A549 (cell line): ENCODE results near the gene UBQLN3. TPM values are rescaled to one million over a fixed set of nuclear protein-coding genes. Genes with fewer than 3 reads are reported as not detected.

Experiments used
- ATAC-seq, 2 experiments: fragments of 200-7000 bp in 1 of 2; fragments of >200 bp in 1 of 2; cut with Nextera tagmentation in 1 of 2; cut with Tn5 transposase in 1 of 2; 3 replicates each; pipeline versions ENCODE4 v1.8.0 to v1.9.1; 2018 to 2020; ENCODE audit warnings: mild to moderate bottlenecking in 1 of 2, moderate library complexity in 1 of 2
- CTCF ChIA-PET: fragments of 300-600 bp; sonication (Branson Sonifier 250); formaldehyde crosslinking; extraction: SDS; loops from one replicate; lab custom pipeline; 2021; ENCODE audit warnings: antibody characterized with exemption, inconsistent platforms; lab: Yijun Ruan, JAX
- POLR2A ChIA-PET: fragments of 350-600 bp; formaldehyde crosslinking; extraction: SDS; loops from one replicate; lab custom pipeline; 2021; ENCODE audit warnings: antibody characterized with exemption, inconsistent platforms; lab: Yijun Ruan, JAX
- DNase-seq, 2 experiments: peaks; one replicate each; pipeline versions ENCODE4 v3.0.0 to v3.0.0-alpha.2; 2011 to 2016; ENCODE audit warnings: low read depth in 1 of 2, low spot score in 1 of 2
- FAIRE-seq: peaks from 2 replicates; lab custom pipeline; 2011; peaks lifted over from hg19 to GRCh38; lab: Jason Lieb, UNC
- H3K27ac ChIP-seq, 2 experiments: fragments of >200 bp; sonication (Bioruptor Twin); formaldehyde crosslinking; 3 replicates each; pipeline ENCODE4 v1.5.1; 2016 to 2017
- H3K4me1 ChIP-seq: fragments of >200 bp; sonication (Bioruptor Twin); formaldehyde crosslinking; 3 replicates; pipeline ENCODE4 v1.6.1; 2016
- H3K4me2 ChIP-seq: fragments of >200 bp; sonication (Bioruptor Twin); formaldehyde crosslinking; 3 replicates; pipeline ENCODE4 v1.6.1; 2016
- H3K4me3 ChIP-seq: fragments of >200 bp; sonication (Bioruptor Twin); formaldehyde crosslinking; 3 replicates; pipeline ENCODE4 v1.5.1; 2016
- H3K9me3 ChIP-seq: fragments of >200 bp; sonication (Bioruptor Twin); formaldehyde crosslinking; 3 replicates; pipeline ENCODE4 v1.6.1; 2016
- CBX8 ChIP-seq: fragments of 200-600 bp; sonication (generic); IDR thresholded peaks from 2 replicates; pipeline ENCODE4 v1.6.1; 2016
- CEBPB ChIP-seq, 2 experiments: fragments of >200 bp in 1 of 2; sonication (Bioruptor Twin) in 1 of 2; formaldehyde crosslinking in 1 of 2; IDR thresholded peaks; 2 replicates each; pipeline ENCODE4 v1.6.1; 2012 to 2016
- CHD2 ChIP-seq: fragments of 150-350 bp; IDR thresholded peaks from 2 replicates; pipeline ENCODE4 v1.6.1; 2014; ENCODE audit warnings: low read length; ENCODE audit not compliant: partially characterized antibody
- CHD4 ChIP-seq: fragments of 200-600 bp; sonication (generic); IDR thresholded peaks from 2 replicates; pipeline ENCODE4 v1.6.1; 2016; ENCODE audit warnings: antibody characterized with exemption, mild to moderate bottlenecking, borderline replicate concordance
- E2F6 ChIP-seq: IDR thresholded peaks from 2 replicates; pipeline ENCODE4 v1.6.1; 2012; ENCODE audit warnings: low read depth, borderline replicate concordance
- EHF ChIP-seq: fragments of 250-450 bp; sonication (Bioruptor Pico); IDR thresholded peaks from 2 replicates; pipeline ENCODE4 v1.5.0; 2020; ENCODE audit warnings: mild to moderate bottlenecking
- EP300 ChIP-seq, 2 experiments: fragments of >200 bp; sonication (Bioruptor Twin); formaldehyde crosslinking; IDR thresholded peaks; 2 replicates in 1 of 2; 3 replicates in 1 of 2; pipeline ENCODE4 v1.6.1; 2016 to 2017
- ESRRA ChIP-seq: fragments of 150-350 bp; IDR thresholded peaks from 2 replicates; pipeline ENCODE4 v1.6.1; 2014; ENCODE audit warnings: mild to moderate bottlenecking, low read length, borderline replicate concordance
- FOSL2 ChIP-seq, 2 experiments: fragments of 450-650 bp in 1 of 2; fragments of >200 bp in 1 of 2; sonication (Bioruptor Twin) in 1 of 2; formaldehyde crosslinking; IDR thresholded peaks; 2 replicates each; pipeline versions ENCODE4 v1.5.0 to v1.6.1; 2016 to 2020; ENCODE audit warnings: mild to moderate bottlenecking in 1 of 2, moderate library complexity in 1 of 2
- GATA3 ChIP-seq: IDR thresholded peaks from 2 replicates; pipeline ENCODE4 v1.6.1; 2012; ENCODE audit warnings: borderline replicate concordance
- HDAC2 ChIP-seq: fragments of 200-600 bp; sonication (generic); IDR thresholded peaks from 2 replicates; pipeline ENCODE4 v1.6.1; 2016
- HOXA7 ChIP-seq: fragments of 250-450 bp; sonication (Bioruptor Pico); IDR thresholded peaks from 2 replicates; pipeline ENCODE4 v1.5.0; 2020; ENCODE audit warnings: mild to moderate bottlenecking, moderate library complexity
- HOXB13 ChIP-seq: fragments of 250-450 bp; sonication (Bioruptor Pico); IDR thresholded peaks from 2 replicates; pipeline ENCODE4 v1.5.0; 2020; ENCODE audit warnings: low read depth, mild to moderate bottlenecking, moderate library complexity
- JUNB ChIP-seq: fragments of >200 bp; sonication (Bioruptor Twin); formaldehyde crosslinking; IDR thresholded peaks from 2 replicates; pipeline ENCODE4 v1.6.1; 2016
- KDM5A ChIP-seq: fragments of 200-600 bp; sonication (generic); IDR thresholded peaks from 2 replicates; pipeline ENCODE4 v1.6.1; 2016; ENCODE audit warnings: antibody characterized with exemption, mild to moderate bottlenecking
- MAZ ChIP-seq: fragments of 150-350 bp; IDR thresholded peaks from 2 replicates; pipeline ENCODE4 v1.6.1; 2014; ENCODE audit warnings: antibody characterized with exemption, low read depth, low read length, borderline replicate concordance
- MYC ChIP-seq: IDR thresholded peaks from 2 replicates; pipeline ENCODE4 v1.6.1; 2012; ENCODE audit warnings: mild to moderate bottlenecking, inconsistent platforms, low read length, improper control_type of control experiment, borderline replicate concordance
- PBX3 ChIP-seq: IDR thresholded peaks from 2 replicates; pipeline ENCODE4 v1.6.1; 2012
- PHF8 ChIP-seq: fragments of 200-600 bp; sonication (generic); IDR thresholded peaks from 2 replicates; pipeline ENCODE4 v1.6.1; 2016; ENCODE audit warnings: low read depth, mild to moderate bottlenecking, antibody characterized with exemption, moderate library complexity, borderline replicate concordance
- POLR2AphosphoS2 ChIP-seq: conservative IDR thresholded peaks from 2 replicates; pipeline ENCODE4 v1.6.1; 2012; ENCODE audit warnings: low read length, improper control_type of control experiment, inconsistent platforms
- SMC3 ChIP-seq: fragments of >200 bp; sonication (Bioruptor Twin); formaldehyde crosslinking; IDR thresholded peaks from 3 replicates; pipeline ENCODE4 v1.6.1; 2018; ENCODE audit warnings: inconsistent platforms
- TFCP2L1 ChIP-seq: fragments of 250-450 bp; sonication (Bioruptor Pico); IDR thresholded peaks from 2 replicates; pipeline ENCODE4 v1.5.0; 2021; ENCODE audit warnings: mild to moderate bottlenecking
- TP53 ChIP-seq: fragments of 250-450 bp; sonication (Bioruptor Pico); IDR thresholded peaks from 2 replicates; pipeline ENCODE4 v1.5.0; 2021; ENCODE audit warnings: mild to moderate bottlenecking, moderate library complexity
- ZSCAN20 ChIP-seq: fragments of 250-450 bp; sonication (Bioruptor Pico); IDR thresholded peaks from 2 replicates; pipeline ENCODE4 v1.8.0; 2022; ENCODE audit warnings: mild to moderate bottlenecking, moderate library complexity
- WGBS: methylation state at CpG from one replicate; pipeline ENCODE4 v1.1.6; 2017; ENCODE audit errors: missing lambda C conversion rate; 5-methylcytosine and 5-hydroxymethylcytosine counted together
- polyA plus RNA-seq, 4 experiments: library from polyadenylated mRNA; depleted of rRNA in 3 of 4; stranded (reverse); fragments of >200 nt; fragmentation: RNase III in 1 of 4; extraction: RNeasy Plus Mini Kit Qiagen cat#74134 plus additional on column Dnase treatment in 1 of 4; gene quantifications; 2 replicates in 3 of 4; 3 replicates in 1 of 4; pipeline ENCODE4 v1.2.3, GENCODE V29; 2011 to 2017
- TF ChIP-seq, protein P1 (sequence below): fragments of >200 bp; sonication (Bioruptor Twin); formaldehyde crosslinking; IDR thresholded peaks from 2 replicates; pipeline ENCODE4 v1.6.1; 2016
- TF ChIP-seq, protein P2 (sequence below): fragments of >200 bp; sonication (Bioruptor Twin); formaldehyde crosslinking; IDR thresholded peaks from 3 replicates; pipeline ENCODE4 v1.6.1; 2016
- TF ChIP-seq, protein P3 (sequence below): fragments of 150-350 bp; IDR thresholded peaks from 2 replicates; pipeline ENCODE4 v1.6.1; 2014; ENCODE audit warnings: low read depth, mild to moderate bottlenecking, low read length

The UBQLN3 gene
- polyA plus RNA-seq, 2 of the 4 experiments (the other 2 are of a cell fraction) = not detected

DNA sequence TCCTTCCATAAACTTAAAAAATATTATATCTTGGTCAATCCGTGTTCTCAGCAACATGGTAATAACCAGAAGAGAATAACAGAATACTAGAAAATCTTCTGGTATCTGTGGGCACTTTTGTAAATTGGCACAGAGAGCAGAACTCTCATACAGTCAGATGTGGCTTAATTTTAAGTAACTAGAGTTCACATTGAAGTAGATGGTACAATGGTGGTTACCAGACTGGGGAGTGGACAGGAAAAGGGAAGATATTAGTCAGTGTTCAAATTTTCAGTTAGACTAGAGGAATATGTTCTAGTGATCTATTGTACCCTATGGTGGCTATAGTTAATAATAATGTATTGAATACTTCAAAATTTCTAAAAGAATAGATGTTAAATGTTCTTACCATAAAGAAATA is 31.7 kb upstream of the UBQLN3 start (continued):
- TF ChIP-seq SMC3 = no peak

- H3K4me3 ChIP-seq = no peak overlapping the region
- no peaks in the 10 kb centered on the region for H3K4me1 ChIP-seq
- peaks cover 4% of the 10 kb centered on the region; the same call in 1 of the 3 replicates for H3K9me3 ChIP-seq
- ChIA-PET POLR2A (no interaction called here), CTCF (no interaction called here)
- no peak overlapping the region for H3K27ac ChIP-seq
- H3K4me2 ChIP-seq = no peak overlapping the region
- FAIRE-seq = no peak
- no peak for TF ChIP-seq KDM5A
- no peak for TF ChIP-seq MAZ
- no peak for TF ChIP-seq POLR2AphosphoS2
- no peak for TF ChIP-seq EP300 (IDR thresholded peaks at IDR 0.05)
- TF ChIP-seq CBX8 = no peak
- TF ChIP-seq E2F6 = no peak
- no peak for TF ChIP-seq ESRRA
- no peak for TF ChIP-seq TP53 (CRISPR knock-in tag)
- TF ChIP-seq PBX3 = no peak
- TF ChIP-seq, protein P1, sequence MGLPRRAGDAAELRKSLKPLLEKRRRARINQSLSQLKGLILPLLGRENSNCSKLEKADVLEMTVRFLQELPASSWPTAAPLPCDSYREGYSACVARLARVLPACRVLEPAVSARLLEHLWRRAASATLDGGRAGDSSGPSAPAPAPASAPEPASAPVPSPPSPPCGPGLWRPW = no peak
- TF ChIP-seq TFCP2L1 (CRISPR knock-in tag) = no peak
- TF ChIP-seq HOXB13 (CRISPR knock-in tag) = no peak
- TF ChIP-seq EHF (CRISPR knock-in tag) = no peak
- TF ChIP-seq HDAC2 = no peak
- TF ChIP-seq CHD4 = no peak
- no peak for ATAC-seq
- DNase-seq = no peak
These were observed 26.7 kb upstream of the UBQLN3 start for GRCh38 chr11:5536482-5536881.

DNA sequence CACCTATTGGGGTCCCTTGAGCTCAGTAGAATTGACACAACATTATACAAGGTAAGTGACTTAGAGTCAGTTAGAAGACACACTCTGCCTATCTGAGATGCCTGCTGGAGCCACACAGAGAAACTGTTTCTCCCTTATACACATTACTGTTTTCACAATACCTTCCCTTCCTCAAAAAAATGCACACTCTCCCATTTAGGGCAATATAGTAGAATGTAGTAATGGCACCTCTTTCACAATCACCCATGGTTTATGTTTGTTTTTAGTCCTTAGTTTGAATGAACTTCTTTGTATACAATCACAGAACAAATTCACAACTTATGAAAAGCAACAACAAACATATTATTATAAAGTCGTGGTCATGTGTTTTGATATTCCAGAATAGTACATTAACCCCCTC is 24.3 kb upstream of the UBQLN3 start:
- DNase-seq (no peak), FAIRE-seq (no peak), ATAC-seq (no peak)
- Histone ChIP-seq H3K4me3 (no peak overlapping the region), H3K27ac (no peak overlapping the region), H3K9me3 (peaks cover 4% of the 10 kb centered on the region; the same call in 1 of the 3 replicates), H3K4me2 (no peak overlapping the region), H3K4me1 (no peaks in the 10 kb centered on the region)
- TF ChIP-seq HOXA7 (CRISPR knock-in tag) = no peak
- TF ChIP-seq TP53 (CRISPR knock-in tag) = no peak
- TF ChIP-seq, protein P2, sequence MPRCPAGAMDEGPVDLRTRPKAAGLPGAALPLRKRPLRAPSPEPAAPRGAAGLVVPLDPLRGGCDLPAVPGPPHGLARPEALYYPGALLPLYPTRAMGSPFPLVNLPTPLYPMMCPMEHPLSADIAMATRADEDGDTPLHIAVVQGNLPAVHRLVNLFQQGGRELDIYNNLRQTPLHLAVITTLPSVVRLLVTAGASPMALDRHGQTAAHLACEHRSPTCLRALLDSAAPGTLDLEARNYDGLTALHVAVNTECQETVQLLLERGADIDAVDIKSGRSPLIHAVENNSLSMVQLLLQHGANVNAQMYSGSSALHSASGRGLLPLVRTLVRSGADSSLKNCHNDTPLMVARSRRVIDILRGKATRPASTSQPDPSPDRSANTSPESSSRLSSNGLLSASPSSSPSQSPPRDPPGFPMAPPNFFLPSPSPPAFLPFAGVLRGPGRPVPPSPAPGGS = no peak
- no peak for TF ChIP-seq MYC
- no peak for TF ChIP-seq FOSL2 (IDR thresholded peaks at IDR 0.05)
- no peak for TF ChIP-seq FOSL2 (CRISPR knock-in tag; IDR thresholded peaks at IDR 0.05)
- no peak for TF ChIP-seq ZSCAN20
- no peak for TF ChIP-seq CEBPB (IDR thresholded peaks at IDR 0.05)
- no peak for TF ChIP-seq JUNB
- TF ChIP-seq, protein P3, sequence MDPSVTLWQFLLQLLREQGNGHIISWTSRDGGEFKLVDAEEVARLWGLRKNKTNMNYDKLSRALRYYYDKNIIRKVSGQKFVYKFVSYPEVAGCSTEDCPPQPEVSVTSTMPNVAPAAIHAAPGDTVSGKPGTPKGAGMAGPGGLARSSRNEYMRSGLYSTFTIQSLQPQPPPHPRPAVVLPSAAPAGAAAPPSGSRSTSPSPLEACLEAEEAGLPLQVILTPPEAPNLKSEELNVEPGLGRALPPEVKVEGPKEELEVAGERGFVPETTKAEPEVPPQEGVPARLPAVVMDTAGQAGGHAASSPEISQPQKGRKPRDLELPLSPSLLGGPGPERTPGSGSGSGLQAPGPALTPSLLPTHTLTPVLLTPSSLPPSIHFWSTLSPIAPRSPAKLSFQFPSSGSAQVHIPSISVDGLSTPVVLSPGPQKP = no peak
- no peak for TF ChIP-seq CHD2
- TF ChIP-seq EHF (CRISPR knock-in tag) = no peak
- TF ChIP-seq PHF8 = no peak
- TF ChIP-seq GATA3 = no peak
- no peak for TF ChIP-seq CHD4
- CTCF ChIA-PET = no interaction called here
- 0% methylated on average over 1 of the region's 1 CpG for WGBS
- POLR2A ChIA-PET = no interaction called here
